A549 (cell line): ENCODE measurements around the gene WDCP. TPM values are rescaled to one million over a fixed set of nuclear protein-coding genes. Genes with fewer than 3 reads are reported as not detected.

Experiments used
- ATAC-seq, 2 experiments: fragments of 200-7000 bp in 1 of 2; fragments of >200 bp in 1 of 2; cut with Nextera tagmentation in 1 of 2; cut with Tn5 transposase in 1 of 2; 3 replicates each; pipeline versions ENCODE4 v1.8.0 to v1.9.1; 2018 to 2020; ENCODE audit warnings: mild to moderate bottlenecking in 1 of 2, moderate library complexity in 1 of 2
- CTCF ChIA-PET: fragments of 300-600 bp; sonication (Branson Sonifier 250); formaldehyde crosslinking; extraction: SDS; loops from one replicate; lab custom pipeline; 2021; ENCODE audit warnings: antibody characterized with exemption, inconsistent platforms; lab: Yijun Ruan, JAX
- POLR2A ChIA-PET: fragments of 350-600 bp; formaldehyde crosslinking; extraction: SDS; loops from one replicate; lab custom pipeline; 2021; ENCODE audit warnings: antibody characterized with exemption, inconsistent platforms; lab: Yijun Ruan, JAX
- DNase-seq, 2 experiments: peaks; one replicate each; pipeline versions ENCODE4 v3.0.0 to v3.0.0-alpha.2; 2011 to 2016; ENCODE audit warnings: low read depth in 1 of 2, low spot score in 1 of 2
- FAIRE-seq: peaks from 2 replicates; lab custom pipeline; 2011; peaks lifted over from hg19 to GRCh38; lab: Jason Lieb, UNC
- H3K27ac ChIP-seq, 2 experiments: fragments of >200 bp; sonication (Bioruptor Twin); formaldehyde crosslinking; 3 replicates each; pipeline ENCODE4 v1.5.1; 2016 to 2017
- H3K4me1 ChIP-seq: fragments of >200 bp; sonication (Bioruptor Twin); formaldehyde crosslinking; 3 replicates; pipeline ENCODE4 v1.6.1; 2016
- H3K4me2 ChIP-seq: fragments of >200 bp; sonication (Bioruptor Twin); formaldehyde crosslinking; 3 replicates; pipeline ENCODE4 v1.6.1; 2016
- H3K4me3 ChIP-seq: fragments of >200 bp; sonication (Bioruptor Twin); formaldehyde crosslinking; 3 replicates; pipeline ENCODE4 v1.5.1; 2016
- H3K9me3 ChIP-seq: fragments of >200 bp; sonication (Bioruptor Twin); formaldehyde crosslinking; 3 replicates; pipeline ENCODE4 v1.6.1; 2016
- BHLHE40 ChIP-seq: IDR thresholded peaks from 2 replicates; pipeline ENCODE4 v1.6.1; 2012; ENCODE audit warnings: low read depth, low read length, inconsistent platforms
- CBX8 ChIP-seq: fragments of 200-600 bp; sonication (generic); IDR thresholded peaks from 2 replicates; pipeline ENCODE4 v1.6.1; 2016
- CHD2 ChIP-seq: fragments of 150-350 bp; IDR thresholded peaks from 2 replicates; pipeline ENCODE4 v1.6.1; 2014; ENCODE audit warnings: low read length; ENCODE audit not compliant: partially characterized antibody
- CHD4 ChIP-seq: fragments of 200-600 bp; sonication (generic); IDR thresholded peaks from 2 replicates; pipeline ENCODE4 v1.6.1; 2016; ENCODE audit warnings: antibody characterized with exemption, mild to moderate bottlenecking, borderline replicate concordance
- EP300 ChIP-seq, 2 experiments: fragments of >200 bp; sonication (Bioruptor Twin); formaldehyde crosslinking; IDR thresholded peaks; 2 replicates in 1 of 2; 3 replicates in 1 of 2; pipeline ENCODE4 v1.6.1; 2016 to 2017
- ESRRA ChIP-seq: fragments of 150-350 bp; IDR thresholded peaks from 2 replicates; pipeline ENCODE4 v1.6.1; 2014; ENCODE audit warnings: mild to moderate bottlenecking, low read length, borderline replicate concordance
- FOSL2 ChIP-seq, 2 experiments: fragments of 450-650 bp in 1 of 2; fragments of >200 bp in 1 of 2; sonication (Bioruptor Twin) in 1 of 2; formaldehyde crosslinking; IDR thresholded peaks; 2 replicates each; pipeline versions ENCODE4 v1.5.0 to v1.6.1; 2016 to 2020; ENCODE audit warnings: mild to moderate bottlenecking in 1 of 2, moderate library complexity in 1 of 2
- GATA3 ChIP-seq: IDR thresholded peaks from 2 replicates; pipeline ENCODE4 v1.6.1; 2012; ENCODE audit warnings: borderline replicate concordance
- KDM1A ChIP-seq: fragments of 200-600 bp; sonication (generic); IDR thresholded peaks from 2 replicates; pipeline ENCODE4 v1.6.1; 2016; ENCODE audit warnings: low read depth, mild to moderate bottlenecking
- MAFK ChIP-seq: fragments of 450-650 bp; IDR thresholded peaks from 2 replicates; pipeline ENCODE4 v1.6.1; 2014; ENCODE audit not compliant: partially characterized antibody
- NFE2L2 ChIP-seq: fragments of 150-350 bp; conservative IDR thresholded peaks from 2 replicates; pipeline ENCODE4 v1.6.1; 2014; ENCODE audit warnings: low read length
- POLR2AphosphoS2 ChIP-seq: conservative IDR thresholded peaks from 2 replicates; pipeline ENCODE4 v1.6.1; 2012; ENCODE audit warnings: low read length, improper control_type of control experiment, inconsistent platforms
- RAD21 ChIP-seq, 2 experiments: fragments of >200 bp in 1 of 2; sonication (Bioruptor Twin) in 1 of 2; formaldehyde crosslinking in 1 of 2; IDR thresholded peaks in 1 of 2; conservative IDR thresholded peaks in 1 of 2; 2 replicates in 1 of 2; 3 replicates in 1 of 2; pipeline ENCODE4 v1.6.1; 2012 to 2018; ENCODE audit warnings: inconsistent platforms in 1 of 2
- RFX5 ChIP-seq: fragments of 450-650 bp; IDR thresholded peaks from 2 replicates; pipeline ENCODE4 v1.7.1; 2014; ENCODE audit warnings: antibody characterized with exemption, mild to moderate bottlenecking, moderate library complexity
- TP53 ChIP-seq: fragments of 250-450 bp; sonication (Bioruptor Pico); IDR thresholded peaks from 2 replicates; pipeline ENCODE4 v1.5.0; 2021; ENCODE audit warnings: mild to moderate bottlenecking, moderate library complexity
- USF2 ChIP-seq: fragments of 450-650 bp; IDR thresholded peaks from 2 replicates; pipeline ENCODE4 v1.6.1; 2014; ENCODE audit warnings: antibody characterized with exemption
- WGBS: methylation state at CpG from one replicate; pipeline ENCODE4 v1.1.6; 2017; ENCODE audit errors: missing lambda C conversion rate; 5-methylcytosine and 5-hydroxymethylcytosine counted together
- polyA plus RNA-seq, 4 experiments: library from polyadenylated mRNA; depleted of rRNA in 3 of 4; stranded (reverse); fragments of >200 nt; fragmentation: RNase III in 1 of 4; extraction: RNeasy Plus Mini Kit Qiagen cat#74134 plus additional on column Dnase treatment in 1 of 4; gene quantifications; 2 replicates in 3 of 4; 3 replicates in 1 of 4; pipeline ENCODE4 v1.2.3, GENCODE V29; 2011 to 2017
- TF ChIP-seq, protein P1 (sequence below): fragments of 150-350 bp; IDR thresholded peaks from 2 replicates; pipeline ENCODE4 v1.6.1; 2014; ENCODE audit warnings: low read depth, mild to moderate bottlenecking, low read length
- TF ChIP-seq, protein P2 (sequence below): fragments of >200 bp; sonication (Bioruptor Twin); formaldehyde crosslinking; IDR thresholded peaks from 3 replicates; pipeline ENCODE4 v1.5.1; 2016
- TF ChIP-seq, protein P3 (sequence below): IDR thresholded peaks from 2 replicates; pipeline ENCODE4 v1.6.1; 2012

Gene WDCP
- polyA plus RNA-seq, 2 of the 4 experiments (the other 2 are of a cell fraction): 12.7 to 20.8 TPM

GRCh38 chr2:24077879-24078278, 30.7 kb upstream of the WDCP start:
- Histone ChIP-seq H3K27ac (no peak overlapping the region), H3K4me2 (no peak overlapping the region), H3K9me3 (no peaks in the 10 kb centered on the region), H3K4me1 (peaks cover 36% of the 10 kb centered on the region), H3K4me3 (no peak overlapping the region)
- CTCF ChIA-PET: interaction anchor here (1.7 to 2.9 kb wide), 3 partner anchors 86 to 151 kb away, joined by 4 to 13 read pairs (median 13); partner anchors contain the start of gene ATAD2B
- no peak for TF ChIP-seq CBX8
- TF ChIP-seq RAD21 (conservative IDR thresholded peaks at IDR 0.05 in 1 of 2, IDR thresholded peaks at IDR 0.05 in 1 of 2): no peak
- TF ChIP-seq, protein P1, sequence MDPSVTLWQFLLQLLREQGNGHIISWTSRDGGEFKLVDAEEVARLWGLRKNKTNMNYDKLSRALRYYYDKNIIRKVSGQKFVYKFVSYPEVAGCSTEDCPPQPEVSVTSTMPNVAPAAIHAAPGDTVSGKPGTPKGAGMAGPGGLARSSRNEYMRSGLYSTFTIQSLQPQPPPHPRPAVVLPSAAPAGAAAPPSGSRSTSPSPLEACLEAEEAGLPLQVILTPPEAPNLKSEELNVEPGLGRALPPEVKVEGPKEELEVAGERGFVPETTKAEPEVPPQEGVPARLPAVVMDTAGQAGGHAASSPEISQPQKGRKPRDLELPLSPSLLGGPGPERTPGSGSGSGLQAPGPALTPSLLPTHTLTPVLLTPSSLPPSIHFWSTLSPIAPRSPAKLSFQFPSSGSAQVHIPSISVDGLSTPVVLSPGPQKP: no peak
- TF ChIP-seq, protein P2, sequence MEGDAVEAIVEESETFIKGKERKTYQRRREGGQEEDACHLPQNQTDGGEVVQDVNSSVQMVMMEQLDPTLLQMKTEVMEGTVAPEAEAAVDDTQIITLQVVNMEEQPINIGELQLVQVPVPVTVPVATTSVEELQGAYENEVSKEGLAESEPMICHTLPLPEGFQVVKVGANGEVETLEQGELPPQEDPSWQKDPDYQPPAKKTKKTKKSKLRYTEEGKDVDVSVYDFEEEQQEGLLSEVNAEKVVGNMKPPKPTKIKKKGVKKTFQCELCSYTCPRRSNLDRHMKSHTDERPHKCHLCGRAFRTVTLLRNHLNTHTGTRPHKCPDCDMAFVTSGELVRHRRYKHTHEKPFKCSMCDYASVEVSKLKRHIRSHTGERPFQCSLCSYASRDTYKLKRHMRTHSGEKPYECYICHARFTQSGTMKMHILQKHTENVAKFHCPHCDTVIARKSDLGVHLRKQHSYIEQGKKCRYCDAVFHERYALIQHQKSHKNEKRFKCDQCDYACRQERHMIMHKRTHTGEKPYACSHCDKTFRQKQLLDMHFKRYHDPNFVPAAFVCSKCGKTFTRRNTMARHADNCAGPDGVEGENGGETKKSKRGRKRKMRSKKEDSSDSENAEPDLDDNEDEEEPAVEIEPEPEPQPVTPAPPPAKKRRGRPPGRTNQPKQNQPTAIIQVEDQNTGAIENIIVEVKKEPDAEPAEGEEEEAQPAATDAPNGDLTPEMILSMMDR: no peak
- TF ChIP-seq, protein P3, sequence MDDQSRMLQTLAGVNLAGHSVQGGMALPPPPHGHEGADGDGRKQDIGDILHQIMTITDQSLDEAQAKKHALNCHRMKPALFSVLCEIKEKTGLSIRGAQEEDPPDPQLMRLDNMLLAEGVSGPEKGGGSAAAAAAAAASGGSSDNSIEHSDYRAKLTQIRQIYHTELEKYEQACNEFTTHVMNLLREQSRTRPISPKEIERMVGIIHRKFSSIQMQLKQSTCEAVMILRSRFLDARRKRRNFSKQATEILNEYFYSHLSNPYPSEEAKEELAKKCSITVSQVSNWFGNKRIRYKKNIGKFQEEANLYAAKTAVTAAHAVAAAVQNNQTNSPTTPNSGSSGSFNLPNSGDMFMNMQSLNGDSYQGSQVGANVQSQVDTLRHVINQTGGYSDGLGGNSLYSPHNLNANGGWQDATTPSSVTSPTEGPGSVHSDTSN: no peak
- TF ChIP-seq NFE2L2: no peak
- no peak for TF ChIP-seq ESRRA
- TF ChIP-seq BHLHE40: no peak
- no peak for TF ChIP-seq FOSL2 (IDR thresholded peaks at IDR 0.05)
- no peak for TF ChIP-seq FOSL2 (CRISPR knock-in tag; IDR thresholded peaks at IDR 0.05)
- no peak for TF ChIP-seq EP300 (IDR thresholded peaks at IDR 0.05)
- TF ChIP-seq POLR2AphosphoS2: no peak
- no peak for TF ChIP-seq TP53 (CRISPR knock-in tag)
- no peak for TF ChIP-seq MAFK
- no peak for TF ChIP-seq USF2
- POLR2A ChIA-PET: interaction anchor here (2.8 kb wide), 1 partner anchor 151 kb away, joined by 72 read pairs; the partner anchor contains the start of gene ATAD2B
- ATAC-seq: no peak
- DNase-seq: no peak
- no peak for FAIRE-seq
- 84% methylated on average over 2 of the region's 2 CpGs for WGBS

DNA sequence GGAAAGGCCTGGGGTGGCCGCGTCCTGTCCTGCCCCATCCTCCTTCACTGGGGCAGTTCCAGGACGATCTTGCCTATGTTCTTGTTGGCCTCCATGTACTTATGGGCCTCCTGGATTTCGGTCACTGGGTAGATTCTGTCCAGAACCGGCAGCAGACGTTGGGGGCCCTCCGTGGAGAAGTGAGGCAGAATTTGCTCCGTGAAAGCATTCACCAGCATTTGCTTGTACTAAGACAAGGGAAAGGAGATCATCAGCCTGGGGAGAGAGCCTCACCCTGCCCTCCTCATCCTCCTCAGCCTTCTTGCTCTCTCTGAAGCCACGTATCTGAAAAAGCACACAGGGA, 30.3 kb upstream of the WDCP start:
- CTCF ChIA-PET: interaction anchor here (1.1 to 2.9 kb wide), 3 partner anchors 87 to 200 kb away, joined by 3 to 13 read pairs (median 4); partner anchors contain the start of gene ATAD2B
- ATAC-seq (no peak), DNase-seq (no peak), FAIRE-seq (no peak)
- TF ChIP-seq GATA3: no peak
- TF ChIP-seq POLR2AphosphoS2: peak; percentile 77; the same call in 1 of the 2 replicates
- no peak for TF ChIP-seq CHD2
- TF ChIP-seq CHD4: no peak
- no peak for TF ChIP-seq KDM1A
- no peak for TF ChIP-seq EP300 (IDR thresholded peaks at IDR 0.05)
- no peak for TF ChIP-seq RFX5
- no peak overlapping the region for H3K4me3 ChIP-seq
- peak overlapping the region; percentile 72 for H3K4me2 ChIP-seq
- POLR2A ChIA-PET: interaction anchor here (2.8 kb wide), 1 partner anchor 151 kb away, joined by 72 read pairs; the partner anchor contains the start of gene ATAD2B
- H3K9me3 ChIP-seq: no peaks in the 10 kb centered on the region
- H3K27ac ChIP-seq: peak overlapping the region; percentile 84 to 85; a peak in 3 of 6 replicates
- 81% methylated on average over 9 of the region's 9 CpGs for WGBS
- peaks cover 32% of the 10 kb centered on the region for H3K4me1 ChIP-seq
